ENCODE measurements around the gene RUBCN. TPM values are rescaled to one million over a fixed set of nuclear protein-coding genes. Genes with fewer than 3 reads are reported as not detected.

RUBCN gene
- total and polyA plus RNA-seq, 10 donors: 7.5 to 129 (median 60.6) TPM

Other genes starting within 250 kb of the RUBCN start
- 10 to 100 TPM; 11.5 to 24.6 (median 17.8) TPM for gene BDH1, start 180.9 kb downstream of the RUBCN start, total RNA-seq
- 10 to 100 TPM; 14.3 to 17.7 (median 17.3) TPM for gene BDH1, start 180.9 kb downstream of the RUBCN start, polyA plus RNA-seq
- 10 to 100 TPM; 28.5 to 52.6 (median 42.7) TPM for gene FYTTD1, start 13.0 kb upstream of the RUBCN start, total RNA-seq
- 10 to 100 TPM; 10.9 to 15.7 (median 12.0) TPM for gene FYTTD1, start 13.0 kb upstream of the RUBCN start, polyA plus RNA-seq
- gene LRCH3, start 54.4 kb upstream of the RUBCN start, total RNA-seq: 10 to 100 TPM; 56.1 to 86.2 (median 68.8) TPM
- 10 to 100 TPM in 1 of 3 donors, 1 to 10 TPM in 2; 7.7 to 13.1 (median 8.6) TPM for gene LRCH3, start 54.4 kb upstream of the RUBCN start, polyA plus RNA-seq
- gene RPL35A, start 213.3 kb upstream of the RUBCN start, total RNA-seq: 100 to 1,000 TPM; 618 to 926 (median 772) TPM
- gene RPL35A, start 213.3 kb upstream of the RUBCN start, polyA plus RNA-seq: 1,000 to 10,000 TPM; 2,909 to 3,288 (median 3,106) TPM
- 1 to 10 TPM; 2.4 to 5.9 (median 3.6) TPM for gene LMLN, start 223.3 kb upstream of the RUBCN start, total RNA-seq
- gene LMLN, start 223.3 kb upstream of the RUBCN start, polyA plus RNA-seq: under 1 TPM; 0.52 to 0.83 (median 0.80) TPM